Stomach (tissue), 4 donors: Measurements from ENCODE around the gene TLL2.

Experiments used
- CTCF ChIP-seq, 7 experiments: fragments of 450-650 bp in 4 of 7; fragments of 200-600 bp in 3 of 7; sonication (generic) in 3 of 7; IDR thresholded peaks; one replicate each; pipeline ENCODE4 v1.5.1; 2016 to 2019; ENCODE audit warnings: antibody characterized with exemption in 7 of 7, control low read depth in 2 of 7, mild to moderate bottlenecking in 1 of 7
- POLR2A ChIP-seq, 4 donors: fragments of 450-650 bp; IDR thresholded peaks; one replicate each; pipeline ENCODE4 v1.6.1; 2016; ENCODE audit warnings: antibody characterized with exemption in 4 of 4, control low read depth in 2 of 4, mild to moderate bottlenecking in 1 of 4, moderate library complexity in 1 of 4

- TF ChIP-seq CTCF (IDR thresholded peaks at IDR 0.05) (no peak), POLR2A (IDR thresholded peaks at IDR 0.05) (no peak)
Measured at GRCh38 chr10:96500050-96500449, 13.7 kb downstream of the TLL2 start.
